HG03575 (cell line): ENCODE data around the gene GP1BB.

ENCODE experiments used
- ATAC-seq: cut with Tn5 transposase; IDR thresholded peaks from one replicate; pipeline ENCODE4 v1.9.1; 2021; ENCODE audit not compliant: unreplicated experiment, insufficient number of reproducible peaks, low FRiP score; ENCODE audit errors: extremely low read depth

GP1BB gene

DNA sequence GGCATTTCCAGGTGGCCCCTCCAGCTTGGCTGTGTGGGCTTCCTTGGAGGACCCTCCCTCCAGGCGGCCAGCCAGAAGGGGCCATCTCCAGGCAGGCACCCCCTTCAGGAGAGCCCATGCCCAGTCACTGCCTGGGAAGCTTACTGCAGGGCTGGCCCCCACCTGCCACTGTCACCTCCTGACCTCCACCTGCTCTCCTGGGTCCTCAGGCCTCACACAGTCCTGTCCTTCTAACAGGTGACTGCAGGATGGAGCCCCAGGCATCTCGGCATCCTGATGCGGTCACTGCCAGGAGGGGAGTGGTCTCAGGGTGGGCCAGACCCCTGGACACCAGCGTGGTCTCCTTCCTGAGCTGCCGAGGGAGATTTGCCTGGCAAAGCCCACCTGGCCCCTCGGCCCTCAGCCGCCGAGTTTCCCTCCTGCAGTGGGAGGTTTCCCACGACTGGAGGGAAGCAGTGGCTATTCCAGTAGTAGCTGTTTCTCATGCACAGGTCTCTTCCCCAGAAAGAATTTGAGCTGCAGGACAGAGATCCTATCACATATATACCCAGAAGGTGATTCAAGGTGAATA is 50.2 kb downstream of the GP1BB start:
- ATAC-seq, result no peak
